Activated naive CD4-positive, alpha-beta T cell (primary cell): Measurements from ENCODE around the gene GRIK3.

Experiments used
- DNase-seq, 4 experiments: peaks; one replicate each; lab custom pipeline; 2025; lab: John Stamatoyannopoulos, UW

The GRIK3 gene

GRCh38 chr1:36851595-36851994 lies 182.7 kb downstream of the GRIK3 start:
- no peak for DNase-seq

GRCh38 chr1:36851087-36851486 lies 183.2 kb downstream of the GRIK3 start:
- DNase-seq = no peak

DNA sequence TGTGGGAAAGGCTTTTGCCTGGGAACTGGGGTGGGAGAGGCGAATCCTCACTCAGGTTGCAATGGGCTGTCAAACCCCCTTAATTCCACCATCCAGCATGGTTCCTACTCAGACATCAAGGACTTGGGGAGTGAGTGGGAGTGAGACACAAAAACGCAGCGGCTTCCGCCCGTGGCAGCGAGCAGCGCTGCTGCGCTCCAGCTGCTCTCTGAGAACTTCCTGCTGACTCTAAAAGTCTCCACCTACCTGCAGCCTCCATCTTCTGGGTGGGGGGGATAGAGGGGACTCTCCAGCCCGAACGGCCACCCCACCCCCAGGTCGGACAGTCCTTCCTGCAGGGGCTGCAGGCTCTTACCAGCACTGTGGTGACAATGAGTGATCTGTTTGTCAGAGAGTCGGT lies 184.4 kb downstream of the GRIK3 start:
- no peak for DNase-seq

GRCh38 chr1:36847761-36848160 lies 186.6 kb downstream of the GRIK3 start:
- DNase-seq = no peak

- no peak for DNase-seq
These were observed 187.1 kb downstream of the GRIK3 start for GRCh38 chr1:36847186-36847585.

DNA sequence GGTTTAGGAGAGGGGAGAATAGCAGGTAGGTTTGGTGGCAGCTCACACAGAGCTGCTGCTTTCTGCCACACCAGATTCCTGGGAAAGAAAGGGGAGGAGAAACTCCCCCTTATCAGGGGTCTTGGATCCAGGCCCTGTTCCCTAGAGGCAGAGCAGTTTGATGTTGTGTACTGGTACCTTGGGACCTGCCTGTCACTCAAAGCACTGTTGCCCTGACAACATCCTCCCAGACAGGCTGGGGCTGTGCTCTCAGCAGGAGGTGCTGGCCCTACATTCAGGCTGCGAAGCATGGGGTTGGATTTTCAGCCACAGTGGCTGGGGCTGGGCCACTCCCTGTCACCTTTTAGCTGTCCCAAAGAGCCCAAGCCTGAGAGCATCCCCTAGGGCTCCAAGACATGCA lies 188.0 kb downstream of the GRIK3 start:
- no peak for DNase-seq

GRCh38 chr1:36845802-36846201 lies 188.5 kb downstream of the GRIK3 start:
- no peak for DNase-seq

- no peak for DNase-seq
These were observed 189.4 kb downstream of the GRIK3 start for GRCh38 chr1:36844917-36845316.

DNA sequence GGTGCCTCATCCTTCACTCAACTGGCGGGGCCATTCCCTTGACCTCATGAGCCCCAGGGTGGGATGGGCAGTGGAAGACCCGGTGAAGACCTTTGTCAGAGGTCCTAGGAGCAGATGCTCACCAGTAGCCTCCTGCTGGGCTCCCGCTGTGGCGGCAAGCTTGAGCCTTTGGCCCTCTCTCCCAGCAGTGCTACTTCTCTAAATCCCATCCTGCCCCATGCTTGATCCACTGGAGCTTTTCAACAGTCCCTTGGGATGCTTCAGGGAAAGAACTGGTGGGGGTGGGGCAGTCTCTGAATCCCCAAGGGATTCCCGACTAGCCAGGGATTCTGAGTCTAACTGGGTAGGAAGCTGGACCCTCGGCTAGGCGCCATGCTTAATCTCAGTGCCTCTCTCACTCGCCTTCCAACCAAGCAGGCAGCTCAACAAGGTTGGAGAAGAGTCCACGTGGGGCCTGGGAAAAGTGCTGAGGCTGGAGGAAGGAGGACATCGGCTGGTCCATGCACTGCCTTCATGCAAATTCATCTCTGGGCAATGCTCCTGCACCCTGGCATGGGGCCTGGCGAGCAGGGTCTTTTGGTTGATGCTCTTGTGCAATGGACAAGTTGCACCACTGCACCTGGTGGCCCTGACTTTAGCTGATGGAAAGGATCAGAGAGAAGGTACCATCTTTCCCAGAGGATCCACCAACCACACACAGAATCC lies 190.3 kb downstream of the GRIK3 start:
- no peak for DNase-seq

- DNase-seq = no peak
These were observed 191.3 kb downstream of the GRIK3 start for GRCh38 chr1:36843027-36843426.

GRCh38 chr1:36842448-36842847 lies 191.9 kb downstream of the GRIK3 start:
- DNase-seq = no peak

DNA sequence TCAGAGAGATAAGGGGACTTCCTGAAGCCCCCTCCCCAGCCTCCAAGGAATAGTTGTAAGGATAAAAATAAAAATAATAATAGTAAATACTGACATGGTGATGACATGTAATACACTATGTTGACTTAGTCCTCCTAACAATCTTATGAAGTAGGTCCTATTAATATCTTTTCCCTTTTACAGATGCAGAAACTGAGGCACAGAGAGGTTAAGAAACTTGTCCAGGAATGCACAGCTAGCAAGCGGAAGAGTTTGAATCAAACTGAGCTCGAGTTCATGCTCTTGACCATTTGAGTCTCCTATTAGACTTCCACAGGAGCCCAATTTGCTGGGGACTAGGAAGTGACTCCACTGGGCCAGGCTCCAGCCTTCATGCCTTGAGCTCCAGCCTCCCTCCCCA lies 194.8 kb downstream of the GRIK3 start:
- no peak for DNase-seq

- DNase-seq = no peak
These were observed 195.4 kb downstream of the GRIK3 start for GRCh38 chr1:36838888-36839287.

DNA sequence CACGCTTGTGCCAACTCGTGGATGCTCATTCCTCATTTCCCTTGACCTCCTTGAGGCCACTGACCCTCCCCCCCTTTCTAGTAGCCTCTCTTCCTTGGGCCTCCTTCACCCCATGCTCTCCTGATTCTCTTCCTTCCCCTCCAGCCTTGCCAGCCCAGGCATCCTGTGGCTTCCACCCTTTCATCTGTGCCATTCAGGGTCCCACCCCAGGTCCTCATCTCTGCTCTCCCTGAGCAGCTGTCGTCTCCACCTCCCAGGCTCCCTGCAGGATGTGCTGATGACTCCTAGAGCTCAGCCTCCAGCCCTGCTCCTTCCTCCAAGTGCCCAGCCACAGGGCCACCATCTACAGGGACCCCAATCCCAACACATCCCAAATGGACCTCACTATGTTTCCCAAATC lies 197.4 kb downstream of the GRIK3 start:
- DNase-seq = no peak

GRCh38 chr1:36836196-36836883 lies 198.0 kb downstream of the GRIK3 start:
- no peak for DNase-seq

- DNase-seq = no peak
These were observed 198.6 kb downstream of the GRIK3 start for GRCh38 chr1:36835696-36836095.

- DNase-seq = no peak
These were observed 199.2 kb downstream of the GRIK3 start for GRCh38 chr1:36835017-36835695.

GRCh38 chr1:36834586-36834985 lies 199.7 kb downstream of the GRIK3 start:
- no peak for DNase-seq

DNA sequence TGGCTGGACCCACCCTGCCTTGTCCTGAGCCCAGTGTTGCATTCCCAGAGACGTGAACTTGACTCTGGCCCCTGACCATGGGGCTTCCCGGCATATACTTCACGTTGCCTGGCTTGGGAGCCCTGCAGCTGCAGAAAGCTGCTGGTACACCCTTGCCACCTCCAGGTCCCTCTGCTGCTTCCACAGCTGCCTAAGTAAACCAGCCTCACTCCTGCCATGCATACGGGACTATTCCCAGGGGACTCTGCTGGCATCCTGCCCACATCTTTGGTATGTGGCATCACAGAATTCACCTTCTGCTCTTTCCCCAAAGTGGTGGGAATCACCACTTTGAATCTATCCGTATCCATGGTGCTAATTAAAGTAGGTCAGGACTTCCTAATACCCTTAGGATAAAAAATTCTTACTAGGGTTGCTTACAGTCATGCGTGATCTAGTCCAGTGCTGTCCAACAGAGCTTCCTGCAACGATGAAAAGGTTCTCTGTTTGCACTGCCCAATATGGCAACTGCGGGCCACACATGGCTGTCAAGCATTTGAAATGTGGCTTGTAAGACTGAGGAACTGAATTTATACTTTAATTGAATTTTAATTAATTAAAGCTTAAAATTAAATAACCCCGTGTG lies 203.0 kb downstream of the GRIK3 start:
- DNase-seq = no peak

DNA sequence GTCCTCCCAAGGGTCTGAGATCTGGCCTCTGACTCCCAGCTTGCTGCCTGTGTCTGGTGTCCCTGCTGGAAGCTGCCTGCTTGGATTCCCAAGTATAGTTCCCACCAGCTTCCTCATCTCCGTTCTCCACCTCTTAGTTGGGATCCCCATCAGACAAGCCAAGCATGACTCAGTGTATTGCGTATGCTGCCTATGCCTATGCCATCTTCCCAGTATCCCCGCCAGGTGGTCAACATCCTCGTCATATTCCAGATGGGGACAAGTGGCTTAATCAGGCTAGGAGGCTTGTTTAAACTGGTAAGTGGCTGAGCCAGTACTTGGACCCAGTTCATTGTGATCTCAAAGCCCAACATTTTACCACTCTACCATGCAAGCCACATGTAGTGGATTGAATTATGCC lies 204.4 kb downstream of the GRIK3 start:
- DNase-seq = no peak

- no peak for DNase-seq
These were observed 205.2 kb downstream of the GRIK3 start for GRCh38 chr1:36829066-36829465.

DNA sequence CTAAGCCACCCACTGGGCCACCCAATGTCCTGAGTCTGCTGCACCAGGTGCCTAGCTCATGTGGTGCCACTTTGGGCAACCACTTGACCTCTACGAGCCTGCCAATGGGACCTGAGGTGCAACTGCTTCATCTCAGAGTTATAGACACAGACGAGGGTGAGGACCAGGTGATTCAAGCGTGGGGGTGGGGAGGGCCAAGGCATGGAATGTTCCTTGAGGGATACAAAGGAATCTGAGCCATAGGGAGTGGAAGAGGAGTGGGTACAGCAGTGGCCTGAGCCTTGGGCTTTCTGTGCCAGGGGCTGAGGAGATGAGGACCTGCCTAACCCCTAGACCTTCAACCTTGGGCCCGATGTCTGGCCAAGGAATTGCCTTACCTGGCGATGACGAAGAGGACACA lies 209.1 kb downstream of the GRIK3 start:
- DNase-seq = no peak

GRCh38 chr1:36824390-36824861 lies 209.9 kb downstream of the GRIK3 start:
- no peak for DNase-seq
